HL-60/S4 (cell line): ENCODE measurements around the gene SLC12A7.
"Not testable (repeated sequence)": the region's sequence is repeated elsewhere in the genome, so short reads cannot be mapped to it uniquely, and the experiment has no call there.

ENCODE experiments used
- in situ Hi-C: fragments of 300-500 bp; cut with MboI; formaldehyde crosslinking; loops from 2 replicates; pipeline ENCODE4 v1.14.3; 2022; ENCODE audit warnings: low sequenced_read_pairs

SLC12A7 gene

GRCh38 chr5:1111727-1112289, at the start of gene SLC12A7:
Gene SLC12A7 (minus strand): TSS chr5:1112063. CDS start chr5:1111991, 72 bp downstream.
- in situ Hi-C loops, result no loop called here

- in situ Hi-C loops, result no loop called here
Observed at GRCh38 chr5:1161108-1161832, 49.4 kb upstream of the SLC12A7 start.

- in situ Hi-C loops, result no loop called here
Observed at GRCh38 chr5:1159774-1160406, 48.0 kb upstream of the SLC12A7 start.

- in situ Hi-C loops, result no loop called here
Observed at GRCh38 chr5:1159341-1159675, 47.4 kb upstream of the SLC12A7 start.

- in situ Hi-C loops, result no loop called here
Observed at GRCh38 chr5:1158647-1159340, 46.9 kb upstream of the SLC12A7 start.

GRCh38 chr5:1157461-1157986, 45.7 kb upstream of the SLC12A7 start:
- in situ Hi-C loops, result not testable (repeated sequence)

- in situ Hi-C loops, result no loop called here
Observed at GRCh38 chr5:1156754-1157460, 45.0 kb upstream of the SLC12A7 start.

GRCh38 chr5:1156033-1156753, 44.3 kb upstream of the SLC12A7 start:
- in situ Hi-C loops, result no loop called here

GRCh38 chr5:1155191-1156032, 43.5 kb upstream of the SLC12A7 start:
- in situ Hi-C loops, result no loop called here

- in situ Hi-C loops, result no loop called here
Observed at GRCh38 chr5:1153428-1153827, 41.6 kb upstream of the SLC12A7 start.

GRCh38 chr5:1152771-1153282, 41.0 kb upstream of the SLC12A7 start:
- in situ Hi-C loops, result no loop called here

GRCh38 chr5:1152156-1152555, 40.3 kb upstream of the SLC12A7 start:
- in situ Hi-C loops, result no loop called here

GRCh38 chr5:1151316-1151715, 39.5 kb upstream of the SLC12A7 start:
- in situ Hi-C loops, result no loop called here

- in situ Hi-C loops, result no loop called here
Observed at GRCh38 chr5:1150866-1151265, 39.0 kb upstream of the SLC12A7 start.

- in situ Hi-C loops, result loop anchor here (25.0 kb wide), 1 partner anchor 208 kb away; no protein-coding TSS in a partner anchor
Observed at GRCh38 chr5:1144638-1145396, 33.0 kb upstream of the SLC12A7 start.

GRCh38 chr5:1144089-1144488, 32.2 kb upstream of the SLC12A7 start:
- in situ Hi-C loops, result loop anchor here (25.0 kb wide), 1 partner anchor 207 kb away; no protein-coding TSS in a partner anchor

GRCh38 chr5:1143670-1143951, 31.7 kb upstream of the SLC12A7 start:
- in situ Hi-C loops, result loop anchor here (25.0 kb wide), 1 partner anchor 206 kb away; no protein-coding TSS in a partner anchor
